Articular chondrocyte of knee joint (primary cell): ENCODE measurements around the gene MRPL20. TPM values are rescaled to one million over a fixed set of nuclear protein-coding genes. Genes with fewer than 3 reads are reported as not detected.

Source experiments
- total RNA-seq: library from RNA; depleted of rRNA; stranded (reverse); fragments of >200 nt; gene quantifications from 2 replicates; pipeline ENCODE4 v1.2.3, GENCODE V29; 2012

MRPL20 gene
- 96.8 and 105 TPM in 2 replicates for total RNA-seq

DNA sequence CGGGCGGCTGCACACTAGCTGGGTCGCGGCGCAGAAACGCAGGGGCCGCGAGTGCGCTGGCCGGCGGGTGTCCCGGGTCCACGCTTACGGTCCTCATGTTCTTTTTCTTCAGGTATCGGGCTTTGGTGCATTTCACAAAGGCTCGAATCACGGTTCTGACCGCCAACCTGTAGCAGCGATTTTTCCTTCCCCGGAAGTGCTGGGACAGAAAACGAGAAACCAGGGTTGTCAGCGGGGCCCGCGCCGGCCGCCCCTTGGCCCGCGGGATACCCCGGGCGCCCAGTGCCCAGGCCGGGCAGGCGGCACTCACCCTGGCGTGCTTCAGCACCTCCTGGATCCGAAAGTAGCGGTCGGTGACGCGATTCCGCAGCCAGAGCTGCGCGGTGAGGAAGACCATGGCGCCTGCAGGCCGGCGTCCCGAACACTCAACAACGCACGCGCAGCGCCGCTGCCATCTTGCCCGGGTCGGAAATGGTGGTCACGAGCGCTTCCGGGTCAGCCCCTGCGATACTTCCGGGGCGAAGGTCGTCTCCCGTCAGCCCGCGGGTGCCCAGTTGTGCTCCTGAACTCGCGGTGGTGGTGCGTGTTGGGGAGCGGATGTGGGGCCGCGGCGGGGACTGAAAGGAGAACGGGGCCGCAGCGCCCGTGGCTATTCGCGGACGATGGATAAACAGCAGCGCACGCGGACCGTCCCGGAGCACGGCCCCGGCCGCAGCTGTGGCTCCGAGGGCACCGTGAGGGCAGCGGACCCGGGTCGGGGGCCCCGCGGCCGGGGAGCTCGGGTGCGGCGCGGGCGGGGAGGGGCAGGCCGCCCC, at the start of gene MRPL20:
MRPL20 (minus strand) TSS at position 473 of the 815 bp plus-strand sequence; CDS start at position 397, 76 bp downstream.

DNA sequence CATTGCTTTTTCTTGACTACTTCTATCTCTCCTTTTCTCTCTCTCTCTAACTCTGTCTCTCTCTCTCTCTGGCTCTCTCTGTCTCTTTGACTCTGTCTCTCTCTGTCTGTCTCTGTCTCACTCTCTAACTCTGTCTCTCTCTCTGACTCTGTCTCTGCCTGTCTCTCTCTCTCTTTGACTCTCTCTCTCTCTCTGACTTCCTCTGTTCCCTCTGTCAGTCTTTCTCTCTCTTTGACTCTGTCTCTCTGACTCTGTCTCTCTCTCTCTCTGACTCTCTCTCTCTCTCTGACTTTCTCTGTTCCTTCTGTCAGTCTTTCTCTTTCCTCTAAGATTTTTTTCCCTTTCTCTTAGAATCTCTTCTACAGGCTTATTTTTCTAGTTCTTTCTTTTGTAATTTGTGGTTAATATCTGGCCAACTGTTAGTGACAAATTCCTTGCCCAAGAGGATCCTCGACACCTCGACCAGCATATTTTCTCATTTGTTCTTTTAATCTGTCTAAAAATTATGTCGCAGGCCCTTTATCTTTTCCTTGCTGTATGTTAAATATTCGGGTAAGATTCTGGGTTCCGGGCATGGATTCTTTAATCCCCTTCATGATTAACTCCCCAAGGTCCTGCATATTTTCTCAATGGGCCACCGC, 42.1 kb upstream of the MRPL20 start, which contains the start of gene ATAD3C:
ATAD3C (plus strand) TSS at position 591 of the 641 bp plus-strand sequence. CDS start 995 bp downstream, outside the sequence.

DNA sequence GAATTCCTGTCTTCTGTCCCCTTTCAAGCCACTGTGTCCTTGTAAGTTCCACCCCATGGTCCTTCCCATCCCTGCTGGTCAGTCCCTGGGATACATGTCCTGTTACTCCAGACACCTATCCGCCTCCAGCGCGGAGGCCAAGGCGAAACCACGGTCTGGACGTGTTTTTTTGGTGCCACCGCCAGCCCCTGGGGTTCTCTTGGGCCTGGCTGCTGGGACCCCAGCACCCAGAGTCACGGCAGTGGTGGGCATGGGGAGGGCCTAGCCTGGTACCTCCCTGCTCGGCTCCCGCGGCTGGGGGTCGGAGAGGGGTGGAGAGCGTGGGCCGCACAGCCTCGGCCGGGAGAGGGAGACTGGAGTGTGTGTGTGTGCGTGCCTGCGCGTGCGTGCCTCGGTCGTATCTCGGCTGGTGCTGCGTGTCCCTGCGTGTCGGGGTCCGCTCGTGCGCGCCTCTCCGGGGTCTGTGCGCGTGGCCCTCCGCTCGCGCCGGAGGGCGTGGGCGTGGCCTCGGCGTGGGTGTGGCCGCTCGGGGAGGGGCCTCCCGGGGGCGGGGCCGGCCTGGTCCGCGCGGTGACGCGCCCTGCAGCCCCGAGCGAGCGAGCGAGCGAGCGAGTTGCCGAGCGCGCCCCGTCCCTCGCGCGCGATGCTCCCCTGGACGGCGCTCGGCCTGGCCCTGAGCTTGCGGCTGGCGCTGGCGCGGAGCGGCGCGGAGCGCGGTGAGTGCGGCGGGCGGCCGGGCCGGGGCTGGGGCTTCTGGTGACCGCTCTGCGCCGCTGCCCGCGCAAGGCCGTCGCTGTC, 28.2 kb upstream of the MRPL20 start, which contains the start of gene VWA1:
VWA1 (plus strand) TSS at position 585 of the 798 bp plus-strand sequence; CDS start at position 644, 59 bp downstream.

DNA sequence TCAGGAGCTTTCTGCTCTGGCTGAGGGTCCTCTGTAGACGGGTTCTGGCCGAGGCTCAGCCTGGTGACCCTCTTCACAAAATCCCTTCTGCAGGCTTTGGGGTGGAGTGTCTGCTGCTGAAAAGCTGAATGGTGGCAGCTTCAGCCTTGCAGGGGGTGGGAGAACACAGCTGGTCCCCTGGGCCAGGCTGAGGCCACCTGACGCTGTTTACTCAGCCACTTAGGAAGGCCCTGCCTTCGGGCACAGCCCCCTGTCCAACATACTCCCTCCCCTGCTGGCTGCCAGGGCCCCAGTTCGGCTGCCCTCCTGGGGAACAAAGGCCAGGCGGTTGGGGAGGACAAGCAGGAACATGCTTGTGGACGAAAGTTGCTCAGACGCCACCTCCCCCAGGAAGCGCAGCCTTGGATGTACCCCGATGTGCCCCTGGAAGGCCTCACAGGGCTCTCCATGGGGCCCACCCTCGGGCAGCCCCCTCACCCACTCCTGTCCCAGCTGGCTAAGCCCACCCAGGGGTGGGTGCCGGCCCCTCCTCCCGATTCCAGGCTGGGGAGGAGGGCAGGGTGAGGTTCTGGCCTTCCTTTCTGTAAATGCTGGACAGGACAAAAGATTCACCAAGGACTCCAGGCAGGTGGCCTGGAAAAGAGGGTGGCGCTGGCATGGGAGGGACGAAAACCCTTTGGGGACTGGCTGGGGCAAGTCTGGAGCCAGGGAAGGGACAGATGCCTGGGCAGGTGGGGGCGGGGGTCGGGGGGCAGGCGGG, 14.2 kb upstream of the MRPL20 start, which contains the start of gene ANKRD65:
ANKRD65 (minus strand) TSS at position 130 of the 760 bp plus-strand sequence. CDS start 271 bp downstream, outside the sequence.

DNA sequence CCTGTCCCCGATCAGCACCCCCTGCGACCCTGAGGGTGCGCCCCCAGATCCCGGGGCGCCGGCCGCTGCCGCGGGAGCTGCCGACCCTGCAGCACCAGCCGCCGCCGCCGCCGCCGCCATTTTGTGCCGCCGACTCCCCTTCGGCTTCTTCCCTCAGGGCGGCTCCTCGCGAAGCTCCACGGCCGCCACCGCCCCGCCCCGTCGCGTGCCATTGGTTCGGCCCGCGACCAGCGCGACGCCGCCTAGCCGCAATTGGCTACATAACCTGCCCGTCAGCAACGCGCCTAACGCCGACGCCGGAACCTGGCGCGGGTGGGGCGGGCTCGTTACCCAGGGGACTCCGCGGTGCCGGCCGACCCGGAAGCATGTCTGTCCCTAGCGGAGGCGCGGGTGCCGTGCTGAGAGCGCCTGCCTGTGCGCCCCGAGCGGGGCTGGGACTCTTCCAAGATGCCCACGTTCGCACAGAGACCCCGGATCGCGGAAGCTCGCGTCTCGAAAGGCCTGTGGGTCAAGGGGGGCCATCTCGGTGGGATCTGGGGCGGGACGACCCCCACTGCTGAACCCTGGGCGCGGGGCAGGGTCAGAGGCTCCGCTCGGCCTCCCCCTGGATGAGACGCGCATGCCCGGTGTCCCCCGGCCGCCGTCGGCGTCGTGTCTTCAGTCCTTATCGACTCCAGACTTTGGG, 7.8 kb downstream of the MRPL20 start, which contains the start of gene CCNL2:
CCNL2 (minus strand) TSS at position 149 of the 685 bp plus-strand sequence; CDS start at position 120, 29 bp downstream.

DNA sequence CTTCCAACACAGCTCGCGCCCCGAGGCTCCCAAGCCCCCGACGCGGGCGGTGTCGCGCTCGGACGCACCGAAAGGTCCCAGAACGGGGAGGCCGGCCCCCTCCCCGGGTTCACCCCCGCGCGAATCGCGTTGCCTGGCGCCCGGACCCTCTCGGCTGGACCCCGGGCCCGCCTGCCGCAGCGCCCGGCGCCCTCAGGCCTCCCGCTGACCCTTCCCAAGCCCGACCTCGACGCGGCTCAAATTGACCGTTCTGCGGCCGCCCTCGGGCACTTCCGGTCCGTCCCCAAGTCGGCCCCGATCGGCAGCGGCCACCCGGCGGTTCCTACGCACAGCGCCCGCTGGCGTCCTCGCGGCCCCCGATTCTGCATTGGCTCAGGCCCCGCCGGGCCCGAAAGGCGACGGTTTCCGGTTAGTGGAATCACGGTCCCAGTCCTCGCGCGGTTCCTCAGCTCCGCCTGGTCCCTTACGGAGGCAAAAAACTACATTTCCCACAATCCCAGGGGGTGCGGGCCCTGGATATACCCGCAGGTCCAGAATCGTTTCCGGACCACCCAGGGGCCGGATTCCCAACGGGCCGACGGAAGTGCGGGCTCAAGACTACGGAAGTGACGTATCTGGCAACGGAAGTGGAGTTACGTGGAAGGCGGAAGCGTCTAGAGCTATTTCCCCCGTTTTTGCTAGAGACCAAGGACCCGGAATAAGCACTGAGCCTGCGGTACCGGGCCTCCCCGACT, 32.0 kb downstream of the MRPL20 start, which contains the start of gene AURKAIP1:
AURKAIP1 (minus strand) TSS at position 279 of the 734 bp plus-strand sequence. CDS start 451 bp downstream, outside the sequence.

DNA sequence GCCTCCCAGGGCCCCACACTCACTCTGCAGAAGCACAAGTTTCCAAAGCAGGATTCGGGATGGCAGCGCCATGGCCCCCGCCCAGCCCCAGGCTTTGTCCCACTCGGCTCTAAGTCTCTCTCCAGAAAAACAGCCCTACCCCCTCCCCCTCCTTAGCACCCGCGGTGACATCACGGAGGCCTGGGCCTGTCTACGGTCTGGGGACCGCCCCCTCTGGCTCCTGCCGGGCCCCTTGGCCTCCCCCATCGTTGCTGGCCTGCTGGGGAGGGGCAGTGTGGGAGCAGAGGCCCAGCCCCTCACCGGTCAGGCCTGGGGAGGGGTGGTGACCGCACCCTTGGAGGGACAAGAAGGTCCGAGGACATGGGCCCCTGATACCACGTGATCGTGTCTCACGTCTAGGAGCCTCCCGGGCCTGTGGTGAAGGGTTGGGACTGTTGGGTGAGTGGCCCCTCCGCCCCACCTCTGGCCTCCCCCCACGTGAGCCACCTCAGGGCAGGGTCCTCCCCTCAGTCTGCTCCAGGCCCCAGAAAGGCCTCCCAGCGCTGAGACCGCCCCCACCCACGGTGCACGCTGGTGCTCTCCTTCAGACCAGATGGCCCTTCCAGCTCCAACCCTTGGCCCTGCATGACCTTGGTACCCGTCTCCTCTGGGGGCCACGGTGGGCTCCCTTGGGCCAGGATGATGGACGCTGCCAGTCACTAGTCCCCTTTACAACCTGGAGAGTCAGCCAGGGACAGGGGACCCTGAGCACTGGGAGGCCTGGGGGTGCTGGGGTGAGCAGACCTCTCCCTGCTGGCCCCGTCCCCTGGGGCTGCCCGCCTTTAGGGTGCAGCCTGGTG, 48.4 kb downstream of the MRPL20 start, which contains the start of gene MXRA8:
MXRA8 (minus strand) TSS at position 123 of the 839 bp plus-strand sequence; CDS start at position 72, 51 bp downstream.

Other genes with a start within 250 kb of the MRPL20 start
- not detected in 2 replicates for gene TTLL10, start 233.4 kb downstream of the MRPL20 start, total RNA-seq
- gene TNFRSF18, start 200.7 kb downstream of the MRPL20 start, total RNA-seq: 0.32 and 0.39 TPM in 2 replicates
- gene TNFRSF4, start 193.1 kb downstream of the MRPL20 start, total RNA-seq: 0.13 TPM in 1 of 2 replicates, not detected in the other
- 121 and 122 TPM in 2 replicates for gene SDF4, start 175.3 kb downstream of the MRPL20 start, total RNA-seq
- gene B3GALT6, start 175.1 kb downstream of the MRPL20 start, total RNA-seq: 16.3 and 18.9 TPM in 2 replicates
- gene C1QTNF12, start 160.6 kb downstream of the MRPL20 start, total RNA-seq: 0.43 and 0.65 TPM in 2 replicates
- 26.9 and 30.3 TPM in 2 replicates for gene UBE2J2, start 133.4 kb downstream of the MRPL20 start, total RNA-seq
- 0.76 and 0.78 TPM in 2 replicates for gene SCNN1D, start 126.9 kb downstream of the MRPL20 start, total RNA-seq
- gene ACAP3, start 99.4 kb downstream of the MRPL20 start, total RNA-seq: 19.2 and 24.7 TPM in 2 replicates
- 16.2 and 22.7 TPM in 2 replicates for gene PUSL1, start 98.7 kb downstream of the MRPL20 start, total RNA-seq
- gene INTS11, start 82.6 kb downstream of the MRPL20 start, total RNA-seq: 43.3 and 46.8 TPM in 2 replicates
- 10.3 and 12.6 TPM in 2 replicates for gene CPTP, start 82.5 kb downstream of the MRPL20 start, total RNA-seq
- gene TAS1R3, start 76.0 kb downstream of the MRPL20 start, total RNA-seq: under 0.01 and 0.22 TPM in 2 replicates
- 30.4 and 31.7 TPM in 2 replicates for gene DVL1, start 57.9 kb downstream of the MRPL20 start, total RNA-seq
- 507 and 540 TPM in 2 replicates for gene MXRA8, start 48.7 kb downstream of the MRPL20 start, total RNA-seq
- gene AURKAIP1, start 32.1 kb downstream of the MRPL20 start, total RNA-seq: 60.2 and 63.8 TPM in 2 replicates
- 111 and 123 TPM in 2 replicates for gene CCNL2, start 8.0 kb downstream of the MRPL20 start, total RNA-seq
- gene ANKRD65, start 14.0 kb upstream of the MRPL20 start, total RNA-seq: 1.7 and 2.9 TPM in 2 replicates
- 2.6 and 4.1 TPM in 2 replicates for gene VWA1, start 28.4 kb upstream of the MRPL20 start, total RNA-seq
- gene ATAD3C, start 42.4 kb upstream of the MRPL20 start, total RNA-seq: under 0.01 and 0.13 TPM in 2 replicates
- gene ATAD3B, start 64.5 kb upstream of the MRPL20 start, total RNA-seq: 5.4 and 8.6 TPM in 2 replicates
- gene ATAD3A, start 104.9 kb upstream of the MRPL20 start, total RNA-seq: 7.9 and 21.6 TPM in 2 replicates
- 2.2 and 3.2 TPM in 2 replicates for gene TMEM240, start 133.3 kb upstream of the MRPL20 start, total RNA-seq
- gene SSU72, start 167.6 kb upstream of the MRPL20 start, total RNA-seq: 54.5 TPM in 2 replicates
- gene FNDC10, start 192.8 kb upstream of the MRPL20 start, total RNA-seq: 2.1 and 3.1 TPM in 2 replicates
- gene MIB2, start 208.2 kb upstream of the MRPL20 start, total RNA-seq: 35.7 and 37.9 TPM in 2 replicates
- 0.52 TPM in 1 of 2 replicates, not detected in the other for gene MMP23B, start 224.9 kb upstream of the MRPL20 start, total RNA-seq